NCI-H1417 (cell line): ENCODE data around the gene TRIM68.
A peak's percentile ranks its signal among the peaks of the same experiment; 100 is the strongest.

ENCODE experiments used
- DNase-seq, 3 experiments: peaks; one replicate each; lab custom pipeline; 2025; lab: John Stamatoyannopoulos, UW

Gene TRIM68

DNA sequence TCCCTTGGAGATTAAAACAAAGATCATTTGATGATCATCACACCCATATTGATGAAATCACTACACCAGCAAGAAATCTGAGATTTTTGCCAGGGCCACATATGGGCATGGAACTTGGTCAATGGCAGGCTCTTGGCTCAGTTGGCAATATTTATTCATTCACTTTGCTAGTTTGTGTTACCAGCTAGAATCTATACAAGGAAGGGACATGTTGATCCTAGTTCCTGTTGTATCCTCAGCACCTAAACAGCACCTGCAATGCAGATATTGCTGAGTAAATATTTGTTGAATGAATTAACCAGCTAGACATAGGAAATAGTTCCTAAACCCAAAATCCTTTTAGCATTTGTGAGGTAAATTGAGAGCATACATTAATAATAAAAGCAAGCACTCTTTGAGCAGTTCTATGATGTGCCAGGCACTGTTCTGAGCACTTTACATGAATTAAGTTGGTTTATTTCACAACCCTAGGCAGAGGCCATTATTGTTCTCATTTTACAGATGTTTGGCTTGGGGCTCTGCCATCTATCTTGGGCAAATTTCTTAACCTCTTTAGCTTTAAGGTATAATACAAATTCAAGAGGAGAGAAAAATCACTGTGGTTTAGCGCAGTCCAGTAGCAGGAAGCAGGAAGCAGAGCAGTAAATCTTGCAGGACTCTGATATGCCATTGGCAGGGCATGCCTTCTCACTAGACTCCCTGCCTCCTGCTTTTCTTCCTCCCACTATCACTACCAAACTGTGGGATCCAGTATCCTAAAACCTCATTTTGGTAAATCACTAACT, 1.6 kb downstream of the TRIM68 start:
- DNase-seq = peak in 2 of 3 experiments; percentile 23 to 52

DNA sequence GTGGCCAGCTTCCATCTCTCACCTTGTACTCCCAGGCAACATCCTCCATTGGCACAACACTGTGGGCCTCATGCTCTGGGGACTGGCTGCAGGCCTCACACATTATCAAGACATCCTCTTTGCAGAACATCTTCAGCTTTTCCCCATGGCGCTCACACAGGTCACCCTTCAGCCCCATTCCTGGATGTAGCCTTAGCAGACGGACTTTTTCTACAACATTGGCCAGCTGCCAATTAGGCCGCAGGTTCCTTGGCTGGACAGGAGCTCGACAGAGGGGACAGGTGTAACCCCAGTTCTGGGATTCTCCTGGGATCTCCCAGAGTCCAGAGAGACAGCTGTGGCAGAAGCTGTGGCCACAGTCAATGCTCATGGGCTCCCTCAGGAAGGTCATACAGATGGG, 3.0 kb downstream of the TRIM68 start:
- no peak for DNase-seq

DNA sequence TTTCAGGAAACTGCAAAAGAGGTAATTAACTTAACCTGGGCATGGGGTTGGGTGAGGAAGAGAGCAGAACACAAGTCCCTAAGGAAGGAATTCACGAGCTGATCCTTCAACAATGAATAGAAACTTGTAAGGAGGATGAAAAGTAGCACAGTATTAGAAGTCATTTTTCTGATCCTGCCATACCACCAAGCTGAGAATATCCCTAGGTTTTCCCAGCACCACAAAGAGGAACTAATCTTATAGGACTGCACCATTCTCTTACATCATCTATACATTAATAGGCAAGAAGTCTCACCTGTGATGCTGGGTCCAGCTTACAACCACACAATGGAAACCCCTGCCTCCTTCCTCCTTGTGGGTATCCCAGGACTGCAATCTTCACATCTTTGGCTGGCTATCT, 14.3 kb downstream of the TRIM68 start, which contains the start of gene OR52I1:
Gene OR52I1 (plus strand): TSS at position 301 of the 400 bp plus-strand sequence. CDS start 0 bp downstream, at position 301.
- DNase-seq = no peak

DNA sequence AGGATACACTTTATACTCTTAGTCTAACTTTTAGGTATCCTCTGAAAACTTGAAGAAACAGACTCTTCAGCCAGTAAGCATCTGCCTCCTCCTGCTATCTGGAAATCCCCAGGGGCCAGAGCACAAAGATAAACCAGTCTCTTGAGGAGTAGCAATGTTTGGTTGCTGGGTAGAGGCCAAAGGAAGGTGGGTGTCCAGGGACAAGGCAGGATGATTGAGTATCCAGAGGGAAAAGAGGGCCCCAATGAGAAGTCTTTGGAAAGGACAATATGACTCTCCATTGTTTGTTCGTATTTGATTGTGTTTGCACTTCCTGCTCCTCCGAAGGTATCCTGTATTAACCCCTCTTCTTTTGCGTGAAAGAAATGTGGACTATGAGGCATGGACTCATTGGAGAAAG, 19.0 kb downstream of the TRIM68 start:
- no peak for DNase-seq

DNA sequence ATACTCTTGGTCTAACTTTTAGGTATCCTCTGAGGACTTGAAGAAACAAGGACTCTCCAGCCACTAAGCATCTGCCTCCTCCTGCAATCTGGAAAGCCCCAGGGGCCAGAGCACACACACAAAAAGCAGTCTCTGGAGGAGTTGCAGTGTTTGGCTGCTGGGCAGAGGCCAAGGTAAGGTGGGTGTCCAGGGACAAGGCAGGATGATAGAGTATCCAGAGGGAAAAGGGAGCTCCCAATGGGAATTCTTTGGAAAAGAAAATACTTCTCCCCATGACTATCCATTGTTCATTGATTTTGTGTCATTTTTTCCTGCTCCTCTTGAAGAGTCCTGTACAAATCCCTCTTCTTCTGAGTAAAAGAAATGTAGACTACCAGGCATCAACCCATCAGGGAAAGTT, 26.6 kb downstream of the TRIM68 start, which contains the start of gene OR52I2:
Gene OR52I2 (plus strand): TSS at position 301 of the 400 bp plus-strand sequence.
- no peak for DNase-seq

DNA sequence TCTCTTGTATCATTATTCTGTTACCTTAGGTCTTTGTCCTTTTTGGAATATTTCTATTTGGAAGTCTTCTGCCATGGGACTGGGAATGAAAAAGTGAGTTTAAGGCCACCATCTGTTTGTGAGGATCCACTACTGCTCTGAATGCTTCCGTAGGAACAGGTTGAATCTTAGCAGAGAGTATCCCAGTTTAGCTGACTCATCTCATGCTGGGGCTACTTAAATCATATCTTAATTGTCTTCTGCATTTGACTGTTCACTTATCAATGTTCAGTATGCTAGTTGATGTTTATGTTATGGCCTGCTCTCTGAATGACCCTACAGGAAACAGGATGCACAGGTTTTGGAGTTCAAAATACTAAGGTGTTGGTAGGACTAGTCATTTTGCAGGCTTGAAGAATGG, 27.9 kb downstream of the TRIM68 start:
- DNase-seq = no peak

DNA sequence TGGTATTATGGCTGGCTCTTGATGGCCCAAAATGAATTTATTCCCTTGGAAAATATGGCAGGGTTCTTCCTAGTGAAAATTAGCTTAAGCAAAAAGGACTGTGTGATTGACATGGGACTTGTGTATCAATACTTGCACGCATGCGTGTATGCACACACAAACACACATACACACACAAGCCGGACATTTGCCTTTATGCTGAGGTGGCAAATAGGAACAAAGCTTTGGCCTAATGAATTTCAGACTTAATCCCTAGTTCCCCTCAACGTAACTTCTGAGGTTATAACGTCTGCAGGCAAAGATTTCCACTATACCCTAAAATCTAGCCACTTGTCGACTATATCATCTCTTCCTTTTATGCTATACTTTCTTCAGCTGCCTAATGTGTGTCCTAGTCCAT, 29.4 kb downstream of the TRIM68 start:
- no peak for DNase-seq

DNA sequence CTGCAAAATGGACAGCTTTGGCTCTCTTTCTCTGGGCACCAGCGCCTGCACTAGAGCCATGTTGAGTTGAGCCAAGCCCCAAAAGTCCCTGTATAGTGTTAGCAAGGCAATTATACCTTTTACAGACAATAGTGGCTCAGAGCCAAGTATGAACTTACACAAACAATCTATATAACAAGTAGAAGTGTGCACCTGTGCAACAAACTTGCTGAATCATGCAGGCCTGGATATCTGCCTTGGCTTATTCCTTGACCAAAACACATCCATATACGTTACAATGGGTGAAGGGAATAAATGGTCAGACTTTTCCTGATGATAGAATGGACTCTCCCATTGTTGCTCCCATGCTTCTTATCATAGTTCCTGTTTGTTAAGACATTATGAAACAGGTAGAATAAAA, 30.3 kb downstream of the TRIM68 start:
- peak in 2 of 3 experiments; percentile 5 to 38 for DNase-seq

DNA sequence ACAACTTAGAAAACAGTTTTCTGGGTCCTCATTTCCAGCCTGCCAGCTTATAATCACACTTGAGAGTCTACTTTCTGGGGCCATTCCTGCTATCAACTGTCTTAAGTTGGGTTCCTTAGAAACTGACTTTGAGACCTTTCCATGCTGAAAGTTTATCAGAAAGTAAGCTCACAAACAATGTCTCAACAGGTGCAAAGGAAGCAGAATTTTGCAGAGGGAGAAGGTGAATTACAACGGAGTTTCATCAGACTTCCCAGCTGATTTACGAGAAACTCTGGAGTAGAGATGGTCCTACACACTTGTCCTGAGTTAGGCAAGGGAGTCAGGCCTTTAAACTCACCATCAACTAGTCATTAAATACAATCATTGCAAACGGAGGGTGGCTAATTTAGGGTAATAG, 31.2 kb downstream of the TRIM68 start:
- DNase-seq = no peak

DNA sequence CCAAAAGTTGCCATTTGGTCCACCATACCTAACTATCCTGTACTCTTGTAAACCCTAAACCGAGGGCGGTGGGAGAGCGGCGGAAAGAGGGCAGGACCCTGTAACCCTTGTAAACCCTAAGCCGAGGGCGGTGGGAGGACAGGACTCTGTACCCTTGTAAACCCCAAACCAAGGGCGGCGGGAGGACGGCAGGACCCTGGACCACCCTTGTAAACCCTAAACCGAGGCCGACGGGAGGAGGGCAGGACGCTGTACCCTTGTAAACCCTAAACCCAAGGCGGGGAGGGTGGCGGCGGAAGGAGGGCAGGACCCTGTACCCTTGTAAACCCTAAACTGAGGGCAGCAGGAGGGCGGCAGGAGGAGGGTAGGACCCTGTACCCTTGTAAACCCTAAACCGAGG, 39.0 kb downstream of the TRIM68 start:
- no peak for DNase-seq

DNA sequence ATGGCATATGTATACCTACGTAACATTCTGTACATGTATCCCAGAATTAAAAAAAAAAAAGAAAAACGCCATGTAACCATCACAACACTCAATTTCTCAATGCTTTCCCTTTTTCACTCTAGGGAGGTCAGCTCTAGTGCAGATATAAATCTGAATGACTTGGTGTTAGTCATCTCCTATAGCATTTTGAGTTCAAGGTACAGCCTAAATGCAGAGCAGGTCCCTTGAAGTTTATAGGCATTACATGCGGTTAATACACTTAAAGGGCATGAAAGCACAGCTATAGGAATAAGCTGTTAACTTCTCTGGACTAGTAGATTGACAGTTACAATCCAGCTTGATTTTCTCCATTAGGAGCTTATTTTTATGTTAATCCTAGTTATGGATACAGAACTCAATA, 42.7 kb downstream of the TRIM68 start:
- DNase-seq = no peak

DNA sequence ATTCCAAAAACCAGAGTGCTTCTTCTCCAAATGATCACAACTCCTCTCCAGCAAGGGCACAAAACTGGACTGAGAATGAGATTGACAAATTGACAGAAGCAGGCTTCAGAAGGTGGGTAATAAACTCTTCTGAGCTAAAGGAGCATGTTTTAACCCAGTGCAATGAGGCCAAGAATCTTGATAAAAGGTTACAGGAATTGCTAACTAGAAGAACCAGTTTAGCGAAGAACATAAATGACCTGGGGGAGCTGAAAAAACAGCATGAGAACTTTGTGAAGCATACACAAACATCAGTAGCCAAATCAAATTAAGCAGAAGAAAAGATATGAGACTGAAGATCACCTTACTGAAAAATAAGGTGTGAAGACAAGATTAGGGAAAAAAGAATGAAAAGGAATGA, 47.6 kb downstream of the TRIM68 start:
- DNase-seq = no peak

DNA sequence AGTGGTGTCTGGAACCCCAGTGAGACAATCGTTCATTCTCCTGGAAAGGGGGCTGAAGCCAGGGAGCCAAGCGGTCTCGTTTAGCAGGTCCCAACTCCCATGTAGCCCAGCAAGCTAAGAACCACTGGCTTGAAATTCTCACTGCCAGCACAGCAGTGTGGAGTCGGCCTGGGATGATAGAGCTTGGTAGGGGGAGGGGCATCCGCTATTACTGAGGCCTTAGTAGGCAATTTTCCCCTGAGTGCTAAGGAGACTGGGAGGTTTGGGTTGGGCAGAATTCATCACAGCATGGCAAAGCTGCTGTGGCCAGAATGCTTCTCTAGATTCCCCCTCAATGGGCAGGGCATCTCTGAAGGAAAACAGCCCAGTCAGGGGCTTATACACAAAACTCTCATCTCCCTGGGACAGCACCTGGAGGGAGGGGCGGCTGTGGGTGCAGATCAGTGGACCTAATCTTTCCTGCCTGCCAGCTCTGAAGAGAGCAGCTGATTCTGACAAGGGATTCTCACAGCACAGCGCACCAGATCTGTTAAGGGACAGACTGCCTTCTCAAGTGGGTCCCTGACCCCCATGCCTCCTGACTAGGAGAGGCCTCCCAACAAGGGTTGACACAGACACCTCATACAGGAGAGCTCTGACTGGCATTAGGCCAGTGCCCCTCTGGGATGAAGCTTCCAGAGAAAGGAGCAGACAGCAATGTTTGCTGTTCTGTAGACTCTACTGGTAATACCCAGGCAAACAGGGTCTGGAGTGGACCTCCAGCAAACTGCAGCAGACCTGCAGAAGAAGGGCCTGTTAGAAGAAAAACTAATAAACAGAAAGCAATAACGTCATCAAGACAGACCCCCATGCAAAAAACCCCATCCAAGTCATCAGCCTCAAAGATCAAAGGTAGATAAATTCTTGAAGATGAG, 48.2 kb downstream of the TRIM68 start:
- no peak for DNase-seq

DNA sequence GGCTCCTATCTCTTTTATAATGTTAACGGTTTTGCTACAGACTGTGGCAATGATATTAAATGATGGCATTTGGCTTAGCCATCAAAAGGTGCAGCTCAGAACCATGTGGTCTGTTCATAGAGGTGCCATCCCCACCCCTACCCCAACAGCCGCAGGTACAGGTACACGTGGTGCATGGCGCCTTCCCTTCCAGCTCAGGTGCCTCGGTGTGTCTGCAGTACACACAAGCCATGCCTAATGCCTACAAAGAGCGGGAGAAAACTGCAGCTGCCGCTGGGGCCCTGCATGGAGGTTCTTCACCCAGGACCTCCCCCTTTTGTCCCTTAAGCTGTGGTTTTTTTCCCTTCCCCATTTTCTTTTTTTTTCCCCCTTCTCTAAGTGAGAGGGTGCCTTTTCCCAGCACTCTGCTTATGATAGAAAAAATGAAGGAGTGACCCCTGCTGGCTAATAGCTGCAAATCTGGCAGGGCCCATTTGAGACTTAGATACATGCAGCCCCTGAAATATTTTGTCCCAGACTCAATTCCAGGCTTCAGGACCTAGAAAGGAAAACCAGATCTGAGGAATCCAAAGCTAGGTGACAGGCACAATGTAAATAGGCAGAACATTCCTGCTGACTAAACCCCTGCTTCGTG, 56.6 kb downstream of the TRIM68 start:
- no peak for DNase-seq
